Heart left ventricle (tissue), 16 donors: ENCODE measurements around the gene SCAF4. TPM values are rescaled to one million over a fixed set of nuclear protein-coding genes. Genes with fewer than 3 reads are reported as not detected.

Source experiments
- ATAC-seq, 4 donors: fragments of 200-7000 bp; cut with Tn5 transposase; one replicate each; pipeline ENCODE4 v1.9.1; 2020 to 2022; ENCODE audit warnings: moderate library complexity in 4 of 4, mild to moderate bottlenecking in 3 of 4, moderate number of reproducible peaks in 1 of 4
- DNase-seq, 5 donors: peaks; one replicate each; pipeline ENCODE4 v3.0.0-alpha.2; 2020
- H3K27ac ChIP-seq, 12 donors: fragments of 200-600 bp; sonication (generic) in 4 of 12; one replicate each; pipeline versions ENCODE4 v1.5.0 to v1.8.0; 2016 to 2022; ENCODE audit warnings: mild to moderate bottlenecking in 2 of 12
- H3K27me3 ChIP-seq, 9 donors: fragments of 200-600 bp; sonication (generic) in 2 of 9; one replicate each; pipeline versions ENCODE4 v1.5.1 to v1.8.0; 2016 to 2022; ENCODE audit warnings: mild to moderate bottlenecking in 3 of 9
- H3K36me3 ChIP-seq, 9 donors: fragments of 200-600 bp; sonication (generic) in 2 of 9; one replicate each; pipeline versions ENCODE4 v1.5.0 to v1.8.0; 2018 to 2022; ENCODE audit warnings: mild to moderate bottlenecking in 2 of 9
- H3K4me1 ChIP-seq, 12 donors: fragments of 200-600 bp; sonication (generic) in 4 of 12; one replicate each; pipeline versions ENCODE4 v1.5.0 to v1.8.0; 2016 to 2022; ENCODE audit warnings: mild to moderate bottlenecking in 3 of 12
- H3K4me3 ChIP-seq, 12 donors: fragments of 200-600 bp; sonication (generic) in 4 of 12; one replicate each; pipeline versions ENCODE4 v1.5.0 to v1.8.0; 2017 to 2022; ENCODE audit warnings: mild to moderate bottlenecking in 9 of 12, moderate library complexity in 4 of 12
- H3K9me3 ChIP-seq, 12 donors: fragments of 200-600 bp; sonication (generic) in 4 of 12; one replicate each; pipeline versions ENCODE4 v1.5.0 to v1.8.0; 2016 to 2022; ENCODE audit warnings: mild to moderate bottlenecking in 1 of 12
- CTCF ChIP-seq, 12 donors: fragments of 200-600 bp; sonication (generic) in 4 of 12; IDR thresholded peaks; one replicate each; pipeline versions ENCODE4 v1.5.0 to v1.8.0; 2018 to 2022; ENCODE audit warnings: antibody characterized with exemption in 12 of 12, mild to moderate bottlenecking in 5 of 12
- POLR2A ChIP-seq, 2 donors: fragments of 450-650 bp; IDR thresholded peaks; one replicate each; pipeline ENCODE4 v1.6.1; 2017; ENCODE audit warnings: antibody characterized with exemption in 2 of 2, mild to moderate bottlenecking in 2 of 2, moderate library complexity in 2 of 2
- WGBS, 4 donors: extraction: QIAGEN DNeasy Blood & Tissue Kit in 2 of 4; methylation state at CpG; one replicate each; pipeline versions ENCODE4 v1.1.5 to v1.1.7; 2013 to 2018; 5-methylcytosine and 5-hydroxymethylcytosine counted together
- intact Hi-C, 10 donors: fragments of 100-400 bp; cut with DNase I; formaldehyde crosslinking; loops; one replicate each; pipeline versions ENCODE4 v1.11.1 to v1.14.2; 2022
- polyA plus RNA-seq, 2 donors: library from polyadenylated mRNA; stranded (reverse); fragments of 200-250 nt; gene quantifications; one replicate each; pipeline ENCODE4 v1.2.3, GENCODE V29; 2013
- total RNA-seq, 9 donors: library from RNA; depleted of rRNA in 2 of 9; stranded (reverse); fragments of >200 nt in 2 of 9; fragmentation: NEBNext Ultra II Directional in 3 of 9; extraction: Animal tissue kit (Norgen Biotek cat#: 25700) in 3 of 9; gene quantifications; one replicate each; pipeline versions ENCODE4 v1.1.0 to v1.2.4, GENCODE V29; 2016 to 2023
- donor health status: ischemic (EF 13 %, LVEDD 7.1; RV severe dilation, severe dysfunction).
- donor health status: healthy with polysubstance abuse.
- donor health status: DM: no; HTN: yes; CAD: no.
- donor health status: DM: no; HTN: no; CAD: no.
- donor health status: ischemic (EF 25% LVEDD 6.9; RV normal size, moderate dysfunction).
- donor health status: ischemic (EF 25% LVEDD 5.7; RV mildly dilated, moderate dysfunction).
- donor health status: healthy.
- donor health status: DM: yes; HTN: yes; CAD: no.
- donor health status: ischemic (EF 35%, LVEDD 5.7; RV mildly dilated, moderate dysfunction).
- donor health status: nonischemic (EF 11% LVEDD 7.7; RV severe dilation, severe dysfunction).
- donor health status: DM: yes; HTN: yes; CAD: no.
- donor health status: PGD.
- donor health status: ischemic (EF 29% LVEDD 5.4; RV normal size, mild dysfunction).
- donor health status: nonischemic (EF 23%, LVEDD 6.1; RV moderate dilation, normal function).

SCAF4 gene
- total and polyA plus RNA-seq, 11 donors = 7.8 to 25.8 (median 17.3) TPM

GRCh38 chr21:31726407-31726806 is 5.5 kb downstream of the SCAF4 start:
- no peaks in the 10 kb centered on the region for H3K27me3 ChIP-seq
- no peak overlapping the region for H3K4me3 ChIP-seq
- intact Hi-C loops = no loop called here
- TF ChIP-seq POLR2A (IDR thresholded peaks at IDR 0.05) (no peak), CTCF (IDR thresholded peaks at IDR 0.05) (no peak)
- no peaks in the 10 kb centered on the region for H3K9me3 ChIP-seq
- DNase-seq (no peak), ATAC-seq (no peak)
- peaks cover 9 to 79% (median 45%) of the 10 kb centered on the region in 12 donors for H3K4me1 ChIP-seq
- WGBS, 4 donors = 98 to 100% (median 100%) methylated on average over 4 of the region's 4 CpGs
- no peak overlapping the region for H3K27ac ChIP-seq
- H3K36me3 ChIP-seq = no peaks in the 10 kb centered on the region

- 84 to 88% (median 84%) methylated on average over 6 of the region's 6 CpGs for WGBS, 4 donors
- intact Hi-C loops = no loop called here
- TF ChIP-seq CTCF (IDR thresholded peaks at IDR 0.05) (no peak), POLR2A (IDR thresholded peaks at IDR 0.05) (no peak)
- ATAC-seq (no peak), DNase-seq (no peak)
- Histone ChIP-seq H3K27me3 (no peaks in the 10 kb centered on the region), H3K27ac (no peak overlapping the region), H3K36me3 (no peaks in the 10 kb centered on the region), H3K4me1 (peaks cover 9 to 80% (median 43%) of the 10 kb centered on the region in 12 donors), H3K9me3 (no peaks in the 10 kb centered on the region), H3K4me3 (no peak overlapping the region)
Measured at GRCh38 chr21:31725202-31725839, 6.6 kb downstream of the SCAF4 start.

- DNase-seq (no peak), ATAC-seq (no peak)
- Histone ChIP-seq H3K36me3 (no peaks in the 10 kb centered on the region), H3K4me1 (peaks cover 6 to 79% (median 38%) of the 10 kb centered on the region in 12 donors), H3K9me3 (no peaks in the 10 kb centered on the region), H3K4me3 (no peak overlapping the region), H3K27ac (no peak overlapping the region), H3K27me3 (no peaks in the 10 kb centered on the region)
- 78 to 85% (median 82%) methylated on average over 4 of the region's 4 CpGs for WGBS, 4 donors
- intact Hi-C loops = no loop called here
- no peak for TF ChIP-seq CTCF (IDR thresholded peaks at IDR 0.05)
- no peak for TF ChIP-seq POLR2A (IDR thresholded peaks at IDR 0.05)
Measured at GRCh38 chr21:31724552-31724951, 7.4 kb downstream of the SCAF4 start.

- intact Hi-C loops = no loop called here
- H3K36me3 ChIP-seq = no peaks in the 10 kb centered on the region
Measured at GRCh38 chr21:31721381-31721780, 10.5 kb downstream of the SCAF4 start.

More at GRCh38 chr21:31721381-31721780, 10.5 kb downstream of the SCAF4 start:
- no peak overlapping the region for H3K4me3 ChIP-seq
- H3K27me3 ChIP-seq = no peaks in the 10 kb centered on the region
- H3K27ac ChIP-seq = no peak overlapping the region
- ATAC-seq = no peak
- no peaks in the 10 kb centered on the region for H3K9me3 ChIP-seq
- H3K4me1 ChIP-seq = peaks cover 0 to 56% (median 26%) of the 10 kb centered on the region in 12 donors
- no peak for TF ChIP-seq POLR2A (IDR thresholded peaks at IDR 0.05)
- TF ChIP-seq CTCF (IDR thresholded peaks at IDR 0.05) = no peak
- DNase-seq = no peak
- 84 to 88% (median 86%) methylated on average over 4 of the region's 4 CpGs for whole genome bisulfite sequencing, 4 donors
